ENCODE measurements around the gene FOXC1. TPM values are rescaled to one million over a fixed set of nuclear protein-coding genes. Genes with fewer than 3 reads are reported as not detected.

FOXC1 gene
- total and polyA plus RNA-seq, 10 of the 15 experiments (the other 5 are each of a cell fraction or from before 2014, with no cell fraction given) = 0.13 to 1.5 (median 0.48) TPM; not detected in 2

DNA sequence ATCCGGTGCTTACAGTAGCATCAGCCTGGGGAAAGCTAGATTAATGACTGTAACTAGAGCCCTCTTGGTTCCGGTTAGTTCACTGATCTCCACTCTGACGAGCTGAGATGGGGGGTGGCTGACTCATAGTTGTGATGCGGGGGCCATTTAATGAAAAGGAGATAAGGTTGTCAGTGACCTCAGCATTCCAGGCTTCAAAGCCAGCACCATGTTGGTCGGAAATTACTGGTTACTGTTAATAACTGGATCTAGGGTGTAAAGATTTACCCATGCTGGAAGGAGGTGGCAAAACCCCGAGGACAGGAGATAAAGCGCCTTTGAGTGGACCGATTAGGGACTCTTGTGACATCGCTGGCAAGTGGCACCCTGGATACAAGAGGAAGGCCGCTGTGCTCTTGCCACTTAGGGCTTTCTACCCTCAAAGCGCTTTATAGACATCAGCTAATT, 21.1 kb downstream of the FOXC1 start (continued):
- TF ChIP-seq, protein P1, sequence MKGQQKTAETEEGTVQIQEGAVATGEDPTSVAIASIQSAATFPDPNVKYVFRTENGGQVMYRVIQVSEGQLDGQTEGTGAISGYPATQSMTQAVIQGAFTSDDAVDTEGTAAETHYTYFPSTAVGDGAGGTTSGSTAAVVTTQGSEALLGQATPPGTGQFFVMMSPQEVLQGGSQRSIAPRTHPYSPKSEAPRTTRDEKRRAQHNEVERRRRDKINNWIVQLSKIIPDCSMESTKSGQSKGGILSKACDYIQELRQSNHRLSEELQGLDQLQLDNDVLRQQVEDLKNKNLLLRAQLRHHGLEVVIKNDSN (IDR thresholded peaks at IDR 0.05; ENCODE audit: borderline replicate concordance, extremely low read length, insufficient read depth, low read depth, low read length) = no peak
- TF ChIP-seq EZH2 (IDR thresholded peaks at IDR 0.05; ENCODE audit: borderline replicate concordance, control insufficient read depth, low read depth, low read length) (no peak), PML (IDR thresholded peaks at IDR 0.05; ENCODE audit: low read length) (no peak)

DNA sequence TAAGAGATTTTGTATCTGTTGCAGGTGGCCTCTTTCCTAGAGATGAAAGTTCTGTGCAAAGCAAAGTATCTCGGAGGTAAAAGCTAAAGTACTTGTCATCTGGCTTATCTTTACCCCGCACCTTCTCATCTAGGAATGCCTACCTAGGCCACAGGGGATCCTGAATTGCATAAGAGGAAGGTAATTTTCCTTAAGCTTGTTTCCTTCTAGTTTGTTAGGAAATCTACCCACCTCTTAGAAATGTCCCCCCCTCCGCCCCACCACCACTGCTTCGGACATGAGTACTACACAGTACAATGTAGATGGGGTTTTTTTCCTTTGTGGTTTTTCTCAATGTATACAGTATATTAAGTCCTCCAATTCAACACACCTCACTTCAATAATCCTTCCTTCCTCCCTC, 21.5 kb downstream of the FOXC1 start:
- intact Hi-C loops (cut with micrococcal nuclease; ENCODE audit: unreplicated experiment) (no loop called here), in situ Hi-C loops (cut with MboI) (no loop called here)
- DNase-seq (ENCODE audit: low read depth, low spot score) = no peak
- no peak overlapping the region for H3K9ac ChIP-seq (ENCODE audit: control insufficient read depth, insufficient read depth, low read length)
- H3K4me2 ChIP-seq (ENCODE audit: control insufficient read depth, insufficient read depth) = no peak overlapping the region
- no peaks in the 10 kb centered on the region for H3K79me2 ChIP-seq (ENCODE audit: control insufficient read depth, insufficient read depth, low read length)
- no peaks in the 10 kb centered on the region for H4K20me1 ChIP-seq (ENCODE audit: control insufficient read depth, insufficient read depth)
- POLR2A ChIA-PET = no interaction called here
- no peaks in the 10 kb centered on the region for H3K27me3 ChIP-seq (replicated peaks in 1 of 2; ENCODE audit: control insufficient read depth in 2 of 2, insufficient read depth in 2 of 2, low read length in 1 of 2)
- ATAC-seq = no peak
- WGBS (ENCODE audit: insufficient coverage, insufficient replicate concordance, low lambda C conversion rate, missing lambda C conversion rate) = 99% methylated on average over 4 of the region's 4 CpGs
- TF ChIP-seq, protein P2, sequence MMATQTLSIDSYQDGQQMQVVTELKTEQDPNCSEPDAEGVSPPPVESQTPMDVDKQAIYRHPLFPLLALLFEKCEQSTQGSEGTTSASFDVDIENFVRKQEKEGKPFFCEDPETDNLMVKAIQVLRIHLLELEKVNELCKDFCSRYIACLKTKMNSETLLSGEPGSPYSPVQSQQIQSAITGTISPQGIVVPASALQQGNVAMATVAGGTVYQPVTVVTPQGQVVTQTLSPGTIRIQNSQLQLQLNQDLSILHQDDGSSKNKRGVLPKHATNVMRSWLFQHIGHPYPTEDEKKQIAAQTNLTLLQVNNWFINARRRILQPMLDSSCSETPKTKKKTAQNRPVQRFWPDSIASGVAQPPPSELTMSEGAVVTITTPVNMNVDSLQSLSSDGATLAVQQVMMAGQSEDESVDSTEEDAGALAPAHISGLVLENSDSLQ (IDR thresholded peaks at IDR 0.05) = no peak
- TF ChIP-seq ZSCAN29 (IDR thresholded peaks at IDR 0.05) (no peak), POLR2AphosphoS5 (IDR thresholded peaks at IDR 0.05; ENCODE audit: low read length) (no peak), MTA3 (IDR thresholded peaks at IDR 0.05; ENCODE audit: borderline replicate concordance, low read length) (no peak), ZNF274 (IDR thresholded peaks at IDR 0.05; ENCODE audit: insufficient read depth, insufficient read length) (no peak), CHD2 (IDR thresholded peaks at IDR 0.05; ENCODE audit: borderline replicate concordance, low read depth, low read length) (no peak), HDGF (IDR thresholded peaks at IDR 0.05) (no peak), LARP7 (IDR thresholded peaks at IDR 0.05) (no peak), SRF (IDR thresholded peaks at IDR 0.05; ENCODE audit: low read depth in 2 of 2, low read length in 2 of 2) (no peak)
- TF ChIP-seq, protein P3, sequence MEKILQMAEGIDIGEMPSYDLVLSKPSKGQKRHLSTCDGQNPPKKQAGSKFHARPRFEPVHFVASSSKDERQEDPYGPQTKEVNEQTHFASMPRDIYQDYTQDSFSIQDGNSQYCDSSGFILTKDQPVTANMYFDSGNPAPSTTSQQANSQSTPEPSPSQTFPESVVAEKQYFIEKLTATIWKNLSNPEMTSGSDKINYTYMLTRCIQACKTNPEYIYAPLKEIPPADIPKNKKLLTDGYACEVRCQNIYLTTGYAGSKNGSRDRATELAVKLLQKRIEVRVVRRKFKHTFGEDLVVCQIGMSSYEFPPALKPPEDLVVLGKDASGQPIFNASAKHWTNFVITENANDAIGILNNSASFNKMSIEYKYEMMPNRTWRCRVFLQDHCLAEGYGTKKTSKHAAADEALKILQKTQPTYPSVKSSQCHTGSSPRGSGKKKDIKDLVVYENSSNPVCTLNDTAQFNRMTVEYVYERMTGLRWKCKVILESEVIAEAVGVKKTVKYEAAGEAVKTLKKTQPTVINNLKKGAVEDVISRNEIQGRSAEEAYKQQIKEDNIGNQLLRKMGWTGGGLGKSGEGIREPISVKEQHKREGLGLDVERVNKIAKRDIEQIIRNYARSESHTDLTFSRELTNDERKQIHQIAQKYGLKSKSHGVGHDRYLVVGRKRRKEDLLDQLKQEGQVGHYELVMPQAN (conservative IDR thresholded peaks at IDR 0.05) = no peak
- RAD21 ChIA-PET (ENCODE audit: unreplicated experiment) = interaction anchor here (0.9 kb wide), 1 partner anchor 723 kb away, joined by 3 read pairs; no protein-coding TSS in a partner anchor
- no peaks in the 10 kb centered on the region for H3K36me3 ChIP-seq (ENCODE audit: control insufficient read depth in 2 of 2, insufficient read depth in 2 of 2, low read length in 1 of 2)
- no peak overlapping the region for H3K4me3 ChIP-seq
- no peak for FAIRE-seq
- no TSS peak for BruUV-seq (replicated peaks)
- no peaks in the 10 kb centered on the region for H3K9me3 ChIP-seq (replicated peaks; ENCODE audit: control insufficient read depth, insufficient read depth, low read length)
- H3K4me1 ChIP-seq (ENCODE audit: control insufficient read depth, insufficient read depth, low read length) = no peaks in the 10 kb centered on the region
- no peak overlapping the region for H2AFZ ChIP-seq (ENCODE audit: control insufficient read depth, low read depth, low read length)
- H3K27ac ChIP-seq (ENCODE audit: control insufficient read depth, insufficient read depth) = no peak overlapping the region
- CTCF ChIA-PET = interaction anchor here (1.4 kb wide), 1 partner anchor 35 kb away, joined by 3 read pairs; no protein-coding TSS in a partner anchor
- SMC1A ChIA-PET (ENCODE audit: uncharacterized antibody, unreplicated experiment) = no interaction called here

Measured in GM12878 (cell line).